Measurements from ENCODE around the gene DIAPH3. TPM values are rescaled to one million over a fixed set of nuclear protein-coding genes. Genes with fewer than 3 reads are reported as not detected.

Gene DIAPH3
- total RNA-seq, 1 experiment from 2014 or later, result 27.6 TPM

DNA sequence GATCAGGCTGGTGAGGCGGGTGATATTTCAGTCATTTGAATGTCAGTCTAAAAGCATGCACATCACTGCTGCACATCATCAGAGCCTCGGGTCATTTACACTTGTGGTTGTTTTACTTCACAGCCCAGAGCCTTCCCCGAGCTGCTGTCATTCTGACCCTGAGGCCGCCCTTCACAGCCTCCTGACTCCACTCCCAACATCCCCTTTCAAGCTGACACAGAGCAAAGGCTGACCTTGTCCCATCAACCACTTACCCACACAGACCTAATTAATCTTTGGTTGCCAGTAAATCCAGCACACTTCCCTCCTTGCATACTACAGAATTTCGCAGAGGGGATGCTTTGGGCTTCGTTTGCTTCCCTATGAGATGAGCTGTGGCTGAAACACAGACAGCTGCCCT lies 528.1 kb downstream of the DIAPH3 start:
- Mint-ChIP-seq H3K27ac (no peak overlapping the region), H3K36me3 (no peaks in the 10 kb centered on the region), H3K4me1 (peaks cover 17% of the 10 kb centered on the region), H3K27me3 (ENCODE audit: low read depth) (peaks cover 2% of the 10 kb centered on the region; the same call in 1 of the 2 replicates), H3K4me3 (no peak overlapping the region), H3K9me3 (no peaks in the 10 kb centered on the region)
- TF ChIP-seq RORB (CRISPR knock-in tag; IDR thresholded peaks at IDR 0.05), result no peak
- TF ChIP-seq NR3C1 (CRISPR knock-in tag; conservative IDR thresholded peaks at IDR 0.05; ENCODE audit: low read depth), result no peak
- no peak for TF ChIP-seq GABPB1 (CRISPR knock-in tag; IDR thresholded peaks at IDR 0.05)
- TF ChIP-seq ATF2 (CRISPR knock-in tag; IDR thresholded peaks at IDR 0.05; ENCODE audit: borderline replicate concordance, low read depth), result no peak
- TF ChIP-seq RELA (CRISPR knock-in tag; IDR thresholded peaks at IDR 0.05; ENCODE audit: borderline replicate concordance), result no peak
- TF ChIP-seq ELF4 (CRISPR knock-in tag; IDR thresholded peaks at IDR 0.05; ENCODE audit: low read depth), result no peak
- no peak for TF ChIP-seq MXD4 (CRISPR knock-in tag; IDR thresholded peaks at IDR 0.05; ENCODE audit: borderline replicate concordance)
- TF ChIP-seq JUN (CRISPR knock-in tag; IDR thresholded peaks at IDR 0.05), result no peak
- TF ChIP-seq KAT7 (CRISPR knock-in tag; IDR thresholded peaks at IDR 0.05; ENCODE audit: borderline replicate concordance), result no peak
- TF ChIP-seq NFYB (CRISPR knock-in tag; conservative IDR thresholded peaks at IDR 0.05; ENCODE audit: low read depth), result no peak
- TF ChIP-seq TEAD1 (CRISPR knock-in tag; IDR thresholded peaks at IDR 0.05), result no peak
- no peak for TF ChIP-seq ZNF416 (CRISPR knock-in tag; IDR thresholded peaks at IDR 0.05)
- TF ChIP-seq GTF2I (CRISPR knock-in tag; conservative IDR thresholded peaks at IDR 0.05), result no peak
- TF ChIP-seq SMAD4 (CRISPR knock-in tag; IDR thresholded peaks at IDR 0.05), result no peak
- no peak for TF ChIP-seq ETV6 (CRISPR knock-in tag; IDR thresholded peaks at IDR 0.05)
- TF ChIP-seq ZNF396 (CRISPR knock-in tag; IDR thresholded peaks at IDR 0.05; ENCODE audit: borderline replicate concordance), result no peak
- TF ChIP-seq ZNF219 (CRISPR knock-in tag; IDR thresholded peaks at IDR 0.05; ENCODE audit: borderline replicate concordance), result no peak
- TF ChIP-seq, protein P1, sequence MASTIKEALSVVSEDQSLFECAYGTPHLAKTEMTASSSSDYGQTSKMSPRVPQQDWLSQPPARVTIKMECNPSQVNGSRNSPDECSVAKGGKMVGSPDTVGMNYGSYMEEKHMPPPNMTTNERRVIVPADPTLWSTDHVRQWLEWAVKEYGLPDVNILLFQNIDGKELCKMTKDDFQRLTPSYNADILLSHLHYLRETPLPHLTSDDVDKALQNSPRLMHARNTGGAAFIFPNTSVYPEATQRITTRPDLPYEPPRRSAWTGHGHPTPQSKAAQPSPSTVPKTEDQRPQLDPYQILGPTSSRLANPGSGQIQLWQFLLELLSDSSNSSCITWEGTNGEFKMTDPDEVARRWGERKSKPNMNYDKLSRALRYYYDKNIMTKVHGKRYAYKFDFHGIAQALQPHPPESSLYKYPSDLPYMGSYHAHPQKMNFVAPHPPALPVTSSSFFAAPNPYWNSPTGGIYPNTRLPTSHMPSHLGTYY (CRISPR knock-in tag; IDR thresholded peaks at IDR 0.05), result no peak
- TF ChIP-seq ZNF263 (CRISPR knock-in tag; IDR thresholded peaks at IDR 0.05; ENCODE audit: low read depth), result no peak
- TF ChIP-seq E2F5 (CRISPR knock-in tag; IDR thresholded peaks at IDR 0.05), result no peak
- ChIA-PET CTCF (no interaction called here), POLR2A (no interaction called here)
- ATAC-seq (no peak), DNase-seq (ENCODE audit: low spot score) (no peak)

DNA sequence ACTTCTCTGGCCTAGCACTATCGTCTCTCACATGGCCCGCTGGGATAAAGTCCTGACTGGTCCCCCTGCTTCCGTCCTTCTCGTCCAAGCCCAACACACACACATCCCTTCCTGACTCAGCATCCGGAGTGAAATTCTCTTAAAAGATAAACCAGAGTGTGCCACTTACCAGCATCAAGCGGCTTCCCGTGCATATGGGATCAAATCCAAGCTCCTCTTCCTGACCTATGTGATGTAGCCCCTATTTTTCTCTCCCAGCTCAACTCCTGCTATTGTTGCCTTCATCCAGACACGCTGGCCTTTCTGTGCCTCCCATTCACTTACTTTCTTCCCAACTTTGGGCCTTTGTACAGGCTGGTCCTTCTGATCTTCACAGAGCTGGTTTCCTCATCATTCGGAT lies 530.4 kb downstream of the DIAPH3 start:
- Mint-ChIP-seq H3K4me1 (peaks cover 22% of the 10 kb centered on the region), H3K36me3 (no peaks in the 10 kb centered on the region), H3K27ac (no peak overlapping the region), H3K27me3 (ENCODE audit: low read depth) (peaks cover 2% of the 10 kb centered on the region; the same call in 1 of the 2 replicates), H3K9me3 (no peaks in the 10 kb centered on the region), H3K4me3 (no peak overlapping the region)
- ATAC-seq (no peak), DNase-seq (ENCODE audit: low spot score) (no peak)
- POLR2A ChIA-PET, result no interaction called here
- no peak for TF ChIP-seq OVOL2 (CRISPR knock-in tag; IDR thresholded peaks at IDR 0.05; ENCODE audit: borderline replicate concordance)
- TF ChIP-seq NFYB (CRISPR knock-in tag; conservative IDR thresholded peaks at IDR 0.05; ENCODE audit: low read depth), result no peak
- TF ChIP-seq FOXP1 (CRISPR knock-in tag; IDR thresholded peaks at IDR 0.05; ENCODE audit: borderline replicate concordance), result no peak
- TF ChIP-seq ETV6 (CRISPR knock-in tag; IDR thresholded peaks at IDR 0.05), result no peak
- TF ChIP-seq GTF2I (CRISPR knock-in tag; conservative IDR thresholded peaks at IDR 0.05), result no peak
- no peak for TF ChIP-seq MYBL2 (CRISPR knock-in tag; IDR thresholded peaks at IDR 0.05)
- no peak for TF ChIP-seq ATF2 (CRISPR knock-in tag; IDR thresholded peaks at IDR 0.05; ENCODE audit: borderline replicate concordance, low read depth)
- CTCF ChIA-PET, result no interaction called here

All from WTC11 (cell line).